WTC11 (cell line): ENCODE data around the gene SBF1. TPM values are rescaled to one million over a fixed set of nuclear protein-coding genes. Genes with fewer than 3 reads are reported as not detected.

Experiments
- ATAC-seq: fragments of 200-7000 bp; cut with Tn5 transposase; 2 replicates; pipeline ENCODE4 v1.10.0; 2021; ENCODE audit warnings: mild to moderate bottlenecking, moderate library complexity
- CTCF ChIA-PET: fragments of 300-600 bp; sonication (Branson Sonifier 250); formaldehyde crosslinking; loops from one replicate; lab custom pipeline; 2021; ENCODE audit warnings: antibody characterized with exemption; lab: Charles Lee
- POLR2A ChIA-PET: fragments of 350-600 bp; sonication (Branson Sonifier 250); formaldehyde crosslinking; loops from one replicate; lab custom pipeline; 2021; ENCODE audit warnings: antibody characterized with exemption; lab: Charles Lee
- DNase-seq: peaks from one replicate; pipeline ENCODE4 v3.0.0; 2021; ENCODE audit warnings: low spot score
- H3K27ac Mint-ChIP-seq: 2 replicates; pipeline ENCODE4 v1.8.0; 2021; ENCODE audit warnings: mixed read lengths
- H3K27me3 Mint-ChIP-seq: 2 replicates; pipeline ENCODE4 v1.8.0; 2021; ENCODE audit warnings: low read depth, mild to moderate bottlenecking, moderate library complexity, mixed read lengths
- H3K36me3 Mint-ChIP-seq: 2 replicates; pipeline ENCODE4 v1.8.0; 2021; ENCODE audit warnings: mixed read lengths
- H3K4me1 Mint-ChIP-seq: 2 replicates; pipeline ENCODE4 v1.8.0; 2022; ENCODE audit warnings: mixed read lengths
- H3K4me3 Mint-ChIP-seq: 2 replicates; pipeline ENCODE4 v1.8.0; 2021; ENCODE audit warnings: mild to moderate bottlenecking, moderate library complexity, mixed read lengths
- H3K9me3 Mint-ChIP-seq: 2 replicates; pipeline ENCODE4 v1.8.0; 2021; ENCODE audit warnings: mixed read lengths
- FOXP1 ChIP-seq: sonication (generic); formaldehyde crosslinking; IDR thresholded peaks from 2 replicates; pipeline ENCODE4 v1.8.0; 2022; ENCODE audit warnings: missing genetic modification reagents, mild to moderate bottlenecking, moderate library complexity, borderline replicate concordance
- GABPB1 ChIP-seq: sonication (generic); formaldehyde crosslinking; IDR thresholded peaks from 2 replicates; pipeline ENCODE4 v1.8.1; 2023; ENCODE audit warnings: mild to moderate bottlenecking, missing genetic modification reagents
- HMGXB4 ChIP-seq: sonication (generic); formaldehyde crosslinking; IDR thresholded peaks from 2 replicates; pipeline ENCODE4 v1.8.1; 2023; ENCODE audit warnings: mild to moderate bottlenecking, moderate library complexity, missing genetic modification reagents
- JUN ChIP-seq: sonication (generic); formaldehyde crosslinking; IDR thresholded peaks from 2 replicates; pipeline ENCODE4 v1.8.0; 2023; ENCODE audit warnings: mild to moderate bottlenecking, missing genetic modification reagents
- MYBL2 ChIP-seq: sonication (generic); formaldehyde crosslinking; IDR thresholded peaks from 2 replicates; pipeline ENCODE4 v1.8.1; 2023; ENCODE audit warnings: mild to moderate bottlenecking, moderate library complexity, missing genetic modification reagents
- STAT6 ChIP-seq: sonication (generic); formaldehyde crosslinking; conservative IDR thresholded peaks from 2 replicates; pipeline ENCODE4 v1.8.1; 2023; ENCODE audit warnings: mild to moderate bottlenecking, low read depth, missing genetic modification reagents, moderate library complexity
- TEAD1 ChIP-seq: sonication (generic); formaldehyde crosslinking; IDR thresholded peaks from 2 replicates; pipeline ENCODE4 v1.8.0; 2022; ENCODE audit warnings: mild to moderate bottlenecking, missing genetic modification reagents
- USF2 ChIP-seq: sonication (generic); formaldehyde crosslinking; IDR thresholded peaks from 2 replicates; pipeline ENCODE4 v1.8.1; 2023; ENCODE audit warnings: mild to moderate bottlenecking, missing genetic modification reagents, moderate library complexity
- ZNF138 ChIP-seq: sonication (generic); formaldehyde crosslinking; conservative IDR thresholded peaks from 2 replicates; pipeline ENCODE4 v1.8.1; 2022; ENCODE audit warnings: mild to moderate bottlenecking, moderate library complexity, missing genetic modification reagents
- ZNF232 ChIP-seq: sonication (generic); formaldehyde crosslinking; IDR thresholded peaks from 2 replicates; pipeline ENCODE4 v1.8.0; 2022; ENCODE audit warnings: mild to moderate bottlenecking, missing genetic modification reagents
- ZNF396 ChIP-seq: fragments of 250-450 bp; sonication (Bioruptor Pico); IDR thresholded peaks from 2 replicates; pipeline ENCODE4 v1.8.0; 2021; ENCODE audit warnings: mild to moderate bottlenecking, moderate library complexity, borderline replicate concordance
- total RNA-seq: library from RNA; stranded (reverse); gene quantifications from 3 replicates; pipeline ENCODE4 v1.2.3, GENCODE V29; 2021
- TF ChIP-seq, protein P1 (sequence below): sonication (generic); formaldehyde crosslinking; IDR thresholded peaks from 2 replicates; pipeline ENCODE4 v1.8.0; 2023; ENCODE audit warnings: missing genetic modification reagents, mild to moderate bottlenecking, borderline replicate concordance
- TF ChIP-seq, protein P2 (sequence below): sonication (generic); formaldehyde crosslinking; IDR thresholded peaks from 2 replicates; pipeline ENCODE4 v1.8.1; 2023; ENCODE audit warnings: mild to moderate bottlenecking, missing genetic modification reagents, borderline replicate concordance
- TF ChIP-seq, protein P3 (sequence below): sonication (generic); formaldehyde crosslinking; IDR thresholded peaks from 2 replicates; pipeline ENCODE4 v1.8.1; 2023; ENCODE audit warnings: mild to moderate bottlenecking, missing genetic modification reagents

Gene SBF1
- total RNA-seq, 1 experiment from 2014 or later: 108 TPM

DNA sequence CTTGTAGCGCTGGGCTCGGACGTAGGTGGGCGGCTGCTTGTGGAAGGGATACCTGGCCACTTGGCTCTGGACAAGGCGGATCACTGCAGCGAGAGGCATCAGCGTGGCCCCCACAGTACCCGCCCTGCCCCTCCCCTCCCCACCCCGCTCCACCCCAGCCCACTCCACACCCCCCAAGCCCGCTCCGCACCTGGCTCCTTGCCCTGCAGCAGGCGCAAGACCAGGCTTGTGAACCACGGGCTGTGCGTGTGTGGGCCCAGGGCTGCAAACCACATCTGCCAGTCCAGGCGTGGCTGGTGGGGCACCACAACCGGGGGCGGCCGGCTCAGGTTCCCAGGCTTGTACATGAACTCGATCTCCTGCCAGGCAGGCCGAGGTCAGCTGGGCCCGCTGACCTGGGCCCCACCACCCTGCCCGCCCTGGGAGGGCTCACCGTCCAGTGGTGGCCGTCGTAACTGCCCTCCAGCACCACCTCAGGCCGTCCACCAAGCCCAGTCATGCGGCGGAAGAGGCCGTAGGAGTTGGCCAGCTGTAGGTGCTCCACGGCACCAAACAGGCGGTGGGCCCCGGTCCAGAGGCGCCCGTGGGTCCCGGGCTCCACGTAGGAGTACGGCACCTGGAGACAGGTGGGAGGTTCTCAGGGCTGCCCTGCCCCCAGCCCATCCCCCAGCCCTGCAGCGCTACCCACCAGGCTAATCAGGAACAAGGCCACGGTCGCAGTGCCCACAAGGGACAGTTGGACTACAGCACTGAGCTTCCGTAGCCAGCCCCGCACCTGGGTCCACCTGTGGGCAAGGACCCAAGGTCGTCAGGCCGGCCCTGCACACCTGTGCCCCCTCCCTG is 29.8 kb upstream of the SBF1 start:
- CTCF ChIA-PET: interaction anchor here (1.0 kb wide), 1 partner anchor 54 kb away, joined by 4 read pairs; no protein-coding TSS in a partner anchor
- no peak for ATAC-seq
- Mint-ChIP-seq H3K36me3 (no peaks in the 10 kb centered on the region), H3K27me3 (no peaks in the 10 kb centered on the region), H3K4me3 (no peak overlapping the region), H3K9me3 (no peaks in the 10 kb centered on the region), H3K27ac (no peak overlapping the region), H3K4me1 (peaks cover 10% of the 10 kb centered on the region)
- POLR2A ChIA-PET: no interaction called here
- DNase-seq: no peak
- TF ChIP-seq ZNF232: no peak
- TF ChIP-seq GABPB1: no peak
- no peak for TF ChIP-seq USF2 (CRISPR knock-in tag)

DNA sequence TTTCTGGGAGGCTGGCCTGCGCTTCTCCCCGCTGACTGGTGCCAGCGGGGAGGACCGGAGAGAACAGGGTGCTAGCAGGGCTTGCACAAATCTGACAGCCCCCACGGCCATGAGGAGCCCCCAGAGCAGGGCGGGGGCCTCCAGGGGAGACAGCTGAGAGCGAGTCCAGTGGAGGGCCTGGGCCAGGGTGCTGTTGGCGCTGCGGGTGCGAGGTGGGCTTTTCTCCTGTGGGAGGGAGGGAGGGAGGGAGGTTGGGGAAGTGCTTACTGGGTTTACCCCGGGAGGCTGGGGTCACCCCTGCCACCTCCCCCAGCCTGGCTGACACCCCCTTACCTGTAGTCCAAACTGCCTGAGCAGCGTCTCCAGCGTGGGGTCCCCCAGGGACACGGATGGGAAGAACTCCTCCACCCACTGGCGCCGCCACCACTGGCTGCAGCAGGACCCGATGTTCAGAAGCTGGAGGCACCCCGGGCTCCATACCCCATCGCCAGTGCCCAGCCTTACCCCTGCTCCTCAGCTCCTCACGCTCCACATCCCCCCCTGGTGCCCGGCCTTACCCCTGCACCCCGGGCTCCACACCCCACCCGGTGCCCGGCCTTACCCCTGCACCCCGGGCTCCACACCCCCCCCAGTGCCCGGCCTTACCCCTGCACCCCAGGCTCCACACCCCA is 28.8 kb upstream of the SBF1 start:
- no peaks in the 10 kb centered on the region for H3K27me3 Mint-ChIP-seq
- ChIA-PET CTCF (interaction anchor here (0.6 to 1.2 kb wide), 11 partner anchors 13 to 236 kb away, joined by 3 to 9 read pairs (median 3); partner anchors contain the start of gene SCO2), POLR2A (interaction anchor here (0.5 kb wide), 1 partner anchor 22 kb away, joined by 3 read pairs; no protein-coding TSS in a partner anchor)
- no peaks in the 10 kb centered on the region for H3K9me3 Mint-ChIP-seq
- no peak overlapping the region for H3K4me3 Mint-ChIP-seq
- H3K36me3 Mint-ChIP-seq: no peaks in the 10 kb centered on the region
- ATAC-seq (no peak), DNase-seq (no peak)
- H3K27ac Mint-ChIP-seq: no peak overlapping the region
- peaks cover 2% of the 10 kb centered on the region for H3K4me1 Mint-ChIP-seq
- no peak for TF ChIP-seq HMGXB4 (CRISPR knock-in tag)
- TF ChIP-seq MYBL2 (CRISPR knock-in tag): no peak
- TF ChIP-seq ZNF138 (CRISPR knock-in tag): no peak
- TF ChIP-seq, protein P1, sequence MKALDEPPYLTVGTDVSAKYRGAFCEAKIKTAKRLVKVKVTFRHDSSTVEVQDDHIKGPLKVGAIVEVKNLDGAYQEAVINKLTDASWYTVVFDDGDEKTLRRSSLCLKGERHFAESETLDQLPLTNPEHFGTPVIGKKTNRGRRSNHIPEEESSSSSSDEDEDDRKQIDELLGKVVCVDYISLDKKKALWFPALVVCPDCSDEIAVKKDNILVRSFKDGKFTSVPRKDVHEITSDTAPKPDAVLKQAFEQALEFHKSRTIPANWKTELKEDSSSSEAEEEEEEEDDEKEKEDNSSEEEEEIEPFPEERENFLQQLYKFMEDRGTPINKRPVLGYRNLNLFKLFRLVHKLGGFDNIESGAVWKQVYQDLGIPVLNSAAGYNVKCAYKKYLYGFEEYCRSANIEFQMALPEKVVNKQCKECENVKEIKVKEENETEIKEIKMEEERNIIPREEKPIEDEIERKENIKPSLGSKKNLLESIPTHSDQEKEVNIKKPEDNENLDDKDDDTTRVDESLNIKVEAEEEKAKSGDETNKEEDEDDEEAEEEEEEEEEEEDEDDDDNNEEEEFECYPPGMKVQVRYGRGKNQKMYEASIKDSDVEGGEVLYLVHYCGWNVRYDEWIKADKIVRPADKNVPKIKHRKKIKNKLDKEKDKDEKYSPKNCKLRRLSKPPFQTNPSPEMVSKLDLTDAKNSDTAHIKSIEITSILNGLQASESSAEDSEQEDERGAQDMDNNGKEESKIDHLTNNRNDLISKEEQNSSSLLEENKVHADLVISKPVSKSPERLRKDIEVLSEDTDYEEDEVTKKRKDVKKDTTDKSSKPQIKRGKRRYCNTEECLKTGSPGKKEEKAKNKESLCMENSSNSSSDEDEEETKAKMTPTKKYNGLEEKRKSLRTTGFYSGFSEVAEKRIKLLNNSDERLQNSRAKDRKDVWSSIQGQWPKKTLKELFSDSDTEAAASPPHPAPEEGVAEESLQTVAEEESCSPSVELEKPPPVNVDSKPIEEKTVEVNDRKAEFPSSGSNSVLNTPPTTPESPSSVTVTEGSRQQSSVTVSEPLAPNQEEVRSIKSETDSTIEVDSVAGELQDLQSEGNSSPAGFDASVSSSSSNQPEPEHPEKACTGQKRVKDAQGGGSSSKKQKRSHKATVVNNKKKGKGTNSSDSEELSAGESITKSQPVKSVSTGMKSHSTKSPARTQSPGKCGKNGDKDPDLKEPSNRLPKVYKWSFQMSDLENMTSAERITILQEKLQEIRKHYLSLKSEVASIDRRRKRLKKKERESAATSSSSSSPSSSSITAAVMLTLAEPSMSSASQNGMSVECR (CRISPR knock-in tag): no peak
- no peak for TF ChIP-seq ZNF396 (CRISPR knock-in tag)
- TF ChIP-seq, protein P2, sequence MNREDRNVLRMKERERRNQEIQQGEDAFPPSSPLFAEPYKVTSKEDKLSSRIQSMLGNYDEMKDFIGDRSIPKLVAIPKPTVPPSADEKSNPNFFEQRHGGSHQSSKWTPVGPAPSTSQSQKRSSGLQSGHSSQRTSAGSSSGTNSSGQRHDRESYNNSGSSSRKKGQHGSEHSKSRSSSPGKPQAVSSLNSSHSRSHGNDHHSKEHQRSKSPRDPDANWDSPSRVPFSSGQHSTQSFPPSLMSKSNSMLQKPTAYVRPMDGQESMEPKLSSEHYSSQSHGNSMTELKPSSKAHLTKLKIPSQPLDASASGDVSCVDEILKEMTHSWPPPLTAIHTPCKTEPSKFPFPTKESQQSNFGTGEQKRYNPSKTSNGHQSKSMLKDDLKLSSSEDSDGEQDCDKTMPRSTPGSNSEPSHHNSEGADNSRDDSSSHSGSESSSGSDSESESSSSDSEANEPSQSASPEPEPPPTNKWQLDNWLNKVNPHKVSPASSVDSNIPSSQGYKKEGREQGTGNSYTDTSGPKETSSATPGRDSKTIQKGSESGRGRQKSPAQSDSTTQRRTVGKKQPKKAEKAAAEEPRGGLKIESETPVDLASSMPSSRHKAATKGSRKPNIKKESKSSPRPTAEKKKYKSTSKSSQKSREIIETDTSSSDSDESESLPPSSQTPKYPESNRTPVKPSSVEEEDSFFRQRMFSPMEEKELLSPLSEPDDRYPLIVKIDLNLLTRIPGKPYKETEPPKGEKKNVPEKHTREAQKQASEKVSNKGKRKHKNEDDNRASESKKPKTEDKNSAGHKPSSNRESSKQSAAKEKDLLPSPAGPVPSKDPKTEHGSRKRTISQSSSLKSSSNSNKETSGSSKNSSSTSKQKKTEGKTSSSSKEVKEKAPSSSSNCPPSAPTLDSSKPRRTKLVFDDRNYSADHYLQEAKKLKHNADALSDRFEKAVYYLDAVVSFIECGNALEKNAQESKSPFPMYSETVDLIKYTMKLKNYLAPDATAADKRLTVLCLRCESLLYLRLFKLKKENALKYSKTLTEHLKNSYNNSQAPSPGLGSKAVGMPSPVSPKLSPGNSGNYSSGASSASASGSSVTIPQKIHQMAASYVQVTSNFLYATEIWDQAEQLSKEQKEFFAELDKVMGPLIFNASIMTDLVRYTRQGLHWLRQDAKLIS: no peak
- no peak for TF ChIP-seq TEAD1 (CRISPR knock-in tag)
- no peak for TF ChIP-seq FOXP1
- no peak for TF ChIP-seq JUN (CRISPR knock-in tag)
- TF ChIP-seq, protein P3, sequence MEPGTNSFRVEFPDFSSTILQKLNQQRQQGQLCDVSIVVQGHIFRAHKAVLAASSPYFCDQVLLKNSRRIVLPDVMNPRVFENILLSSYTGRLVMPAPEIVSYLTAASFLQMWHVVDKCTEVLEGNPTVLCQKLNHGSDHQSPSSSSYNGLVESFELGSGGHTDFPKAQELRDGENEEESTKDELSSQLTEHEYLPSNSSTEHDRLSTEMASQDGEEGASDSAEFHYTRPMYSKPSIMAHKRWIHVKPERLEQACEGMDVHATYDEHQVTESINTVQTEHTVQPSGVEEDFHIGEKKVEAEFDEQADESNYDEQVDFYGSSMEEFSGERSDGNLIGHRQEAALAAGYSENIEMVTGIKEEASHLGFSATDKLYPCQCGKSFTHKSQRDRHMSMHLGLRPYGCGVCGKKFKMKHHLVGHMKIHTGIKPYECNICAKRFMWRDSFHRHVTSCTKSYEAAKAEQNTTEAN: no peak
- TF ChIP-seq STAT6 (CRISPR knock-in tag): no peak
